Fibroblast of peridontal ligament (primary cell): ENCODE results near the gene GALNT18.
"Not testable (repeated sequence)": the region's sequence is repeated elsewhere in the genome, so short reads cannot be mapped to it uniquely, and the experiment has no call there.

ENCODE experiments used
- DNase-seq: peaks from one replicate; pipeline ENCODE4 v3.0.0-alpha.2; 2010; ENCODE audit errors: extremely low read depth

The GALNT18 gene

DNA sequence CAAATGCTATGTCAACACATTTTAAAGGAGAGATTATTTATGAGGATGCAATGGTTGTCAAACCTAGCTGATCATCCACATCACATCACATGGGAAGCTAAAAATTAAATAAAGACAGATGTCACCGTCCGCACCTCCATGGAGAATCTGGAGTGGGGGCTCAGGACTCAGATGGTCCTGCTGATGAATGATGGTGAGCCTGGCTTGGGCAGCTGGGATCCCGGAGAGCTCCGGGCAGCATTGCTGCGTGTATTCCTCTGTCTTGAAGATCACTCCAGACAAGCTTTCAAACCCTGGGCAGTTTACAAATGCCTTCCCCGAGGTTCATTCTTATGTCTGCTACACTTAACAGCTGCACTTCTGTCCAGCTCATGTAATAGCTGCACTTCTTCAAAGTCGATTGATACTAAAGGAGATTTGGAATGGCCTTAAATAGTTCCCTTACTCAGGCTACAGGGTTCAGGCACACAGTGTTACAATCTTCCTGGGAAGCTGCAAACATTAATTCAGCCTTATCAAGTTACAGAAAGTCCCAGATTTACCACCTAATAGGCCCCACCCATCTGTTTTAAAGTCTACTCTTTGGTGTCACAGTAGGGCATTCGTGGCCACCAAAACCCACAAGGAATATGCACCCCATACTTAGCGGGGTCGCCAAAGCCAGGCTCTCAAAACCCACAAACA is 234.0 kb downstream of the GALNT18 start:
- no peak for DNase-seq

GRCh38 chr11:11387207-11387606 is 234.6 kb downstream of the GALNT18 start:
- no peak for DNase-seq

DNA sequence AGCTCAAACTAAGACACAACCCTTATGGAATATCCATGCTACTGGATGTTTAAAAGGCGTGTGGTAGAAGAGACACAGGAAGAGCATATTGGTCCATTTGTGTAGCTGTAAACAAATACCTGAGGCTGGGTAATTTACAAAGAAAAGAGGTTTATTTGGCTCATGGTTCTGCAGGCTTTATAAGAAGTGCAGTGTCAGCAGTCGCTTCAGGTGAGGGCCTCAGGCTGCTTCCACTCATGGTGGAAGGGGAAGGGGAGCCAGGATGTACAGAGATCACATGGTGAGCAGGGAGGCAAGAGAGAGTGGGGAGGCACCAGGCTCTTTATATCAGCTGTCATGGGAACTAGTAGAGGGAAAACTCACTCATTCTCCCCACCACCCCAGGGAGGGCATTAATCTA is 237.0 kb downstream of the GALNT18 start:
- no peak for DNase-seq

DNA sequence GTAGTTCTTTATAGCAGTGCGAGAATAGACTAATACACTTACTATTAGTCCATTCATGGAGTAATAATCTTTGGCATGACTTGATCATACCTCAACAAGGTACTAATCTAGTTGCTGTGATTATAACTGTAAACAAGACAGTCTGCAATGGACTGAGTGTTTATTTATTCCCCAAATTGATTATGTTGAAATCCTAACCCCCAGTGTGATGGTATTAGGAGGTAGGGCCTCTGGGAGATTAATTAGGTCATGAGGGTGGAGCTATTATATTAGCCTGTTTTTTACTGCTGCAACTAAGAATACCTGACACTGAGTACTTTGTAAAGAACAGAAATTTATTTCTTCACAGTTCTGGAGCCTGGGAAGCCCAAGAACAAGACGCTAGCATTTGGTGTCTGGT is 237.8 kb downstream of the GALNT18 start:
- no peak for DNase-seq

GRCh38 chr11:11382858-11383532 is 238.8 kb downstream of the GALNT18 start:
- no peak for DNase-seq

- no peak for DNase-seq
These were observed 240.2 kb downstream of the GALNT18 start for GRCh38 chr11:11381471-11382105.

GRCh38 chr11:11380883-11381282 is 240.9 kb downstream of the GALNT18 start:
- DNase-seq = no peak

DNA sequence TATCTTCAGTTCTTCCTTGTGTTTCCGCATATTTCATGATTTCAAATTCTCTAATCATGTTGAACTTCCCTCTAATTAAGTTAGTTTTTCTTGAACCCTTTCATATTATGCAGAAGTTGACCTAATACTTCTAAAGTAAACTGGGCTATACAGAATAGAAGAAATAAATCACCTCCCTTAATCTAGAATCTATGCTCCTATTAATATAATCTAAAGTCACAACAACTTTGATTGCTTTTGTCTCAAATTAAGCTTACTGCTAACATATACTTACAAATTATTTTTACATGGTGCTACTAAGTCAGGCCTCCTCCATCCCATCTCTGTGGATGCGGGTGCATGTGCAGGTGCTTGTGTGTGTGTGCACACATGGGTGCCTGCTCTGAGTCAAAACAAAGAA is 241.5 kb downstream of the GALNT18 start:
- DNase-seq = no peak

DNA sequence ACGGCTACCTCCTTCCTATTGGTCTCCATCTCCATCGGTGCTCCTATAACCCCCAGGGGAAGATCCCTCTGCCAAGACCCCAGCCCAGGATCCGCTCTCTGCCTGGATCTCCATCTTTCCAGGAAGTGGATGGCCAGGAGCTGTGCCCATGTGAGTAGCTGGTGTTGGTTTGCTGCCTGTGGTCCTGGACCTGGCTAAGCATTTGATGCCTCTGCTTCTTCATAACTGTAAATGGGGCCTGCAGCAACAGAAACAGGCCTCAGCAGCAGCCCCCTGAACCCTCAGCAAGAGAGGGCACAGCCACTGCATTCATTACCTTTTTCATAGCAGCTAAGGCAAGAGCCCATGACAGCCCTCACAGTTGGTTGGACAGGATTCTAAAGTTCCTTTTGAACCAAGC is 242.1 kb downstream of the GALNT18 start:
- DNase-seq = no peak

DNA sequence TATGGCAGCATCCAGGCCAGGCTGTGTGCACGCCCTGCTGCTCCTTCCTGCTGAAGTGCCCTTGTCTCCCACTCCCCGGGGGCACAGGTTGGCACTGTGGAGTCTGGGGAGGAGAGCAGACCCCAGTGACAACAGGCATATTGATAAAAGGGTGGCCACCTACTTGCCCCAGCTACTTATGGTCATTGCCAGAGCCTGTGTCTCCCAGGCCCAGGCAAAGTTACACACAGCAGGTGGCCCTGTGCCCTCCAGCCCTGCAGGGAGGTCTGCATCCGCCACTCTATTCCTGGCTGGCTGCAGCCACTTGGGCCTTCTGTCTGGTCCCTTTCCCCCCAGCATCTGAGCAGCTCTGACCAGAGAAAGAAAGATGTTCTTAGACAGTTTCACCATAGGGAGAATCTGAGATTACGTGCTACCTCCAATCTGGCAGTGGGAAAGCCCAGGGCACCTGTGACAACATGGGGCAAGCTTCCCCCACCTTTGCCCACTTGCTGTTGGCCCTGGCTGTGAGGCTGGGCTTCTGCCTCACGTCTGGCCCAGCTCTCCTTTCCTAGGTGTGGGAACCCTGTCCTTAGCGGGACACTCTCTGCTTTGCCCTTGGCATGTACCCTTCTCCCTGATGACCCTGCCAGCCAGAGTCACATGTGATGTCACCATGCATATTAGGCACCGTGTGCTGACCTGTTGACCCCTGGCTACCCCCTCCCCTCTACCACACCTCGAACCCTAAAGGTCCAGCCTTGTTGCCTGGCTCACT is 243.4 kb downstream of the GALNT18 start:
- no peak for DNase-seq

- no peak for DNase-seq
These were observed 247.3 kb downstream of the GALNT18 start for GRCh38 chr11:11374358-11375148.

DNA sequence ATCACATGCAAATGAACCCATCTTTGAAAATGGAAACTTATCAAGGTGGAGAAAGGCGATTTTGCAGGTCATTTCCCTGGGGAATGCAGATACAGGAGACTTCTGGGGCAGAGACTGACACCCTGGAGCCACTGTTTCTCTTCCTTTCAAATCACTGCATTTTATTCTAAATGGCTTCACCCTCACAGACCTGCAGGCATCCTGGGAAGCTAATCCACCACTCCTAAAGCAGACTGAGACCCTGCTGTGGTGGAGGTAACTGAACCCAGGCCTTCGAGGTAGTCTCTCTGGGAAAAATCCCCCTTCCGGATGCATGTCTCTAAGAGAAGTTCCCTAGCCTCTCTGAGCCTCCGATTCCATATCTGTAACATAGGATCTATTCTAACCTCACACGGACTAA is 247.9 kb downstream of the GALNT18 start:
- no peak for DNase-seq

- DNase-seq = no peak
These were observed 249.3 kb downstream of the GALNT18 start for GRCh38 chr11:11372461-11372860.

DNA sequence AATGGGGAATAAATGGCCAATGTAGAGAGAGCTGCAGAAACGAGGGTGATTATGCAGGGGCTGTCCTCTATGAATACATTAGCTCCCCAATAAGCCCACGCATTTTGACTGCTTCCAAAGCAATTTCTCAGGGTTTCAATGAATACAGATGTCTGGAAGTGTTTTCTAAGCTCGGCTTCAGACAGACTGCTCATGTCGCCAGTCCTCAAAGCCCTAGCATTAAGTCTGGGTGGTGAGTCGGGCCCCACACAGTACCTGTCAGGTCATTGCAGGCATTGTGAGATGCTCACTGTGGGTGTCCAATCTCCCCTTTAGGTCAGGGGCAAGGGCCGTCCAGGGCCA is 250.9 kb downstream of the GALNT18 start:
- DNase-seq = no peak

GRCh38 chr11:11370255-11370961 is 251.4 kb downstream of the GALNT18 start:
- DNase-seq = no peak

DNA sequence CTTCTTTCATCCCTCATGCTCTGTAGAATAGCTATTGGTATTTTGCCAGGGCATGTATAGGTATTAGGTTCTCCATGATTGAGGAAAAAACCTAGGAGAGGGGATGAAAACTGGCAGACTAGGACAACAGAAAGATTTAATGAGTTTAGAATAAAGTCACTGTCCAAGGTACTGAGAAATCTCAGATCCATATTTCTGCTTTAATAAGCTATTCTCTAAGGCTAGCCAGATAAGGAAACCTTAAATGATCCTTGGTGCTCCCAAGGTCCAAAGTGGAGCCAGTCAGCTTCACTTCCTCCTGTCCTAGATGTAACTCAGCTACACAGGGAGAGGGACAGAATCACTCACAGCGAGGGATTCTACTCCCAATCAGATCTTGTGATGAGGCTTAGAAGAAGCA is 255.0 kb downstream of the GALNT18 start:
- peak; percentile 25 for DNase-seq

DNA sequence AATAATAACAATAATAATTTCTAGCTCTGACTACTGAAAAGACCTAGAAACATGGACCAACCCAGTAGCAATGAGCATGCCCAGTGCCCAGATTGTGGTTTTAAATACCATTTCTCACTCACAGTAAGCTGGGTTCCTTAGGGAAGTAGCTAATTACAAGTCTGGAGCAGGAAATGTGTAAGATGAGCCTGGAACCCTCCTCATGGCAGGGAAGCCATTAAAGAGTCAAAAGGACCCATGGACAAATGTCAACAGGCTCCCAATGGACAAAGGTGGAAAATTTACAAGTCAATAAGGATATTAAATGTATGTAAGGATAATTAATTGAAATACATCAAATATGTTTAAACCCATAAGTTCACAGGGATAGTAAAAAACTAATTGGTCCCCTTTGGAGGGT is 258.1 kb downstream of the GALNT18 start:
- DNase-seq = no peak

DNA sequence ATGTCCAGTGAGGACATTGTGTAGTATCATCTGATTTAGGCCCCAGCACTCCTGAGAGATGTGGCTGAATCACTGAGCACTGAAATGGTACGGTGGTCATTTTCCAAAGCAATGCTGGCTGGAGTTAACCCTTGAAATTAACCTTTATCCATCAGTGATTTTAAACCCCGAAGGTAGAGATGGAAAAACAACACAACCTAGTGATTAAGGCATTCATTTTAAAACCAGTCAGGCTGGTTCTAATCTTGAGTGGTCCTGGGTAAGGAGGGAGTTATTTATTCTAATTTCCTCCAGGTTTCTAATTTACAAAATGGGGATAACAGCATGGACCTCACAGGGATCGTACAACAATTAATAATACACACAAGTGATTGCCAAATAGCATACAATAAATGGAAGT is 262.2 kb downstream of the GALNT18 start:
- DNase-seq = no peak

DNA sequence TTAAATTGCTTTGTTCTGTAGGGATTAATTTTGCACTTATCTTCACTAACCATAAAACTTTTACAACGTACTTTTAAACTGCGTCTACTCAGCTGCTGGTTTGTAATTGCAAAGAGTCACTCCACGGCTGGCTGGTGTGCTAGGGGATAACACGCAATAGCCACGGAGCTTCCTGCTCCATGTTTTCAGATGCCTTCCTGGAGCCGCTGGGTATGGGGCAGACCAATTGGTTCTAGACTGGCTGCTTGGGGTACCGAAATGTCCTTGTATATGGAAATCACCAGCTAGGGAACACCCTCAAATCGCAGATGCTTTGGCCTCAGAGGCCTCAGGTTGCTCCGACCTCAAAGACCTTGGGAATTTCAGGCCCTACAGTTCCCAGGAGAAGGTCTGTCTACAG is 265.0 kb downstream of the GALNT18 start:
- no peak for DNase-seq

GRCh38 chr11:11352878-11353277 is 268.9 kb downstream of the GALNT18 start, which contains the start of gene CSNK2A3:
Gene CSNK2A3, minus strand, starts transcription at chr11:11353250. Its CDS starts 131 bp downstream, at chr11:11353119.
- not testable (repeated sequence) for DNase-seq

DNA sequence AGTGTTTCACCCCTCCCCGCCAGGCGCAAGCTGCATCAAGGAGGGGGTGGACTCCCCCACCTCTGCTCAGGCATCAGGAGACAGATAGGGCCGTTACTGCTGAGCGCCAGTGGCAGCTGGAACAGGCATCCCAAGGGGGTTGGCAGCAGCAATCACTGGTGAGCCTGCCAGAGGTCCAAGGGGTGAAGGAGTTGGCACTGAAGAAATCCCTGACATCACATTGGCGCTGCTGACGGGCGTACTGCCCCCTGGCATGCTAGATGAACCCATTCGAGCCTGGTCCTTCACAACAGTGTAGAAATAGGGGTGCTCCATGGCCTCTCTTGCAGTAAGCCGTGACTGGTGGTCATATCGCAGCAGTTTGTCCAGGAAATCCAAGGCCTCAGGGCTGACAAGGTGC is 270.0 kb downstream of the GALNT18 start:
- not testable (repeated sequence) for DNase-seq
